Measurements from ENCODE around the gene TANK. TPM values are rescaled to one million over a fixed set of nuclear protein-coding genes. Genes with fewer than 3 reads are reported as not detected.
"Not testable (repeated sequence)": the region's sequence is repeated elsewhere in the genome, so short reads cannot be mapped to it uniquely, and the experiment has no call there.

TANK gene
- total RNA-seq, 2 donors from 2014 or later = 37.7 to 55.3 TPM

GRCh38 chr2:161131074-161131680 lies 29.1 kb upstream of the TANK start:
- no peak for DNase-seq (ENCODE audit: low spot score)
- intact Hi-C loops (cut with DNase I) = no loop called here

- intact Hi-C loops (cut with DNase I) = no loop called here
- no peak for DNase-seq (ENCODE audit: low spot score)
Observed at GRCh38 chr2:161131804-161132203, 28.4 kb upstream of the TANK start.

DNA sequence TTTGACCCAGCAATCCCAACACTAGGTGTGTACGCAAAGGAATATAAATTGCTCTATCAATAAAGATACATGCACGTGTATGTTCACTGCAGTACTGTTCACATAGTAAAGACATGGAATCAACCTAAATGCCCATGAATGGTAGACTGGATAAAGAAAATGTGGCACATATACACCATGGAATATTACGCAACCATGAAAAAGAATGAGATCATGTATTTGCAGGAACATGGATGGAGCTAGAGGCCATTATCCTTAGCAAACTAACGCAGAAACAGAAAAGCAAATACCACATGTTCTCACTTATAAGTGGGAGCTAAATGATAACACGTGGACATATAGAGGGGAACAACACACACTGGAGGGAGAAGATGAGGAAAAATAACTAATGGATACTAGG lies 27.8 kb upstream of the TANK start:
- intact Hi-C loops (cut with DNase I); DNase-seq (ENCODE audit: low spot score): not testable (repeated sequence)

DNA sequence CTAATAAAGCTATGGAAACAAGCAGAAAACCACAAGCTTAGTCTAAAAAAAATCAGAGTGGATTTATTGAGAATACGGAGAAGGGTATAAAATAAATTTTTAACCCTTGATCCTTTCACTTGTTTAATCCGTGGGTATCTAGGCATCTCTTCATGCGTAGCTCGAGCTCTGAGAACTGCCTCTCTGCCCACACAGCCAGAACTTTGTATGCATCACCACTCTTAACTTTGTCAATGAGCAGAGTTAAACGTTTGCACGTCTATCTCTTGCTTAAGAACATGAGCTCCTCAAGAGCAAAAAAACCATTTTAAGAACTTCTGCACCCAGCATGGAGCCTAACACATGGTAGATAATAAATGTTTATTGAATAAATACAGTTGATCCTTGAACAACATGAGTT lies 26.9 kb upstream of the TANK start:
- intact Hi-C loops (cut with DNase I) = no loop called here
- DNase-seq (ENCODE audit: low spot score) = no peak

- no peak for DNase-seq (ENCODE audit: low spot score)
- intact Hi-C loops (cut with DNase I) = no loop called here
Observed at GRCh38 chr2:161134547-161135518, 25.4 kb upstream of the TANK start.

- DNase-seq (ENCODE audit: low spot score) = no peak
- intact Hi-C loops (cut with DNase I) = no loop called here
Observed at GRCh38 chr2:161135951-161136593, 24.2 kb upstream of the TANK start.

GRCh38 chr2:161136696-161137324 lies 23.4 kb upstream of the TANK start:
- intact Hi-C loops (cut with DNase I) = no loop called here
- DNase-seq (ENCODE audit: low spot score) = no peak

- DNase-seq (ENCODE audit: low spot score) = no peak
- intact Hi-C loops (cut with DNase I) = no loop called here
Observed at GRCh38 chr2:161138429-161138828, 21.8 kb upstream of the TANK start.

GRCh38 chr2:161139098-161139987 lies 20.9 kb upstream of the TANK start:
- DNase-seq (ENCODE audit: low spot score) = no peak
- intact Hi-C loops (cut with DNase I) = no loop called here

- intact Hi-C loops (cut with DNase I) = no loop called here
Observed at GRCh38 chr2:161141033-161141432, 19.2 kb upstream of the TANK start.

GRCh38 chr2:161146209-161146775 lies 13.9 kb upstream of the TANK start:
- intact Hi-C loops (cut with DNase I) = no loop called here
- DNase-seq (ENCODE audit: low spot score) = no peak

More at GRCh38 chr2:161141033-161141432, 19.2 kb upstream of the TANK start:
- DNase-seq (ENCODE audit: low spot score) = no peak

GRCh38 chr2:161146996-161147395 lies 13.2 kb upstream of the TANK start:
- intact Hi-C loops (cut with DNase I) = no loop called here
- DNase-seq (ENCODE audit: low spot score) = no peak

GRCh38 chr2:161147856-161148255 lies 12.4 kb upstream of the TANK start:
- DNase-seq (ENCODE audit: low spot score) = no peak
- intact Hi-C loops (cut with DNase I) = no loop called here

GRCh38 chr2:161150704-161151103 lies 9.5 kb upstream of the TANK start:
- intact Hi-C loops (cut with DNase I) = no loop called here
- no peak for DNase-seq (ENCODE audit: low spot score)

GRCh38 chr2:161152302-161152701 lies 7.9 kb upstream of the TANK start:
- intact Hi-C loops (cut with DNase I) = no loop called here
- DNase-seq (ENCODE audit: low spot score) = no peak

- no peak for DNase-seq (ENCODE audit: low spot score)
- intact Hi-C loops (cut with DNase I) = no loop called here
Observed at GRCh38 chr2:161158882-161159281, 1.3 kb upstream of the TANK start.

- intact Hi-C loops (cut with DNase I) = no loop called here
- DNase-seq (ENCODE audit: low spot score) = no peak
Observed at GRCh38 chr2:161159456-161160225, 587 bp upstream of the TANK start.

All from posterior vena cava (tissue), 2 donors.